H7 (cell line): ENCODE measurements around the gene STAP2. TPM values are rescaled to one million over a fixed set of nuclear protein-coding genes. Genes with fewer than 3 reads are reported as not detected.

ENCODE experiments used
- DNase-seq: peaks from one replicate; pipeline ENCODE4 v3.0.0; 2012
- H3K27me3 ChIP-seq: 2 replicates; pipeline ENCODE4 v1.6.0; 2011; ENCODE audit warnings: mild to moderate bottlenecking, low read length; ENCODE audit not compliant: control insufficient read depth, insufficient read depth
- H3K36me3 ChIP-seq: replicated peaks from 2 replicates; pipeline ENCODE4 v1.5.1; 2011; ENCODE audit warnings: low read length; ENCODE audit not compliant: control insufficient read depth, insufficient read depth
- H3K4me3 ChIP-seq: 2 replicates; pipeline ENCODE4 v1.5.1; 2011; ENCODE audit warnings: low read depth, mild to moderate bottlenecking, control low read depth, low read length, moderate library complexity; ENCODE audit not compliant: insufficient read depth
- total RNA-seq: library from RNA; depleted of rRNA; stranded (reverse); fragments of >200 nt; shearing (Covaris generic); gene quantifications from 2 replicates; pipeline ENCODE4 v1.2.3, GENCODE V29; 2014; rRNA removed

STAP2 gene, protein sequence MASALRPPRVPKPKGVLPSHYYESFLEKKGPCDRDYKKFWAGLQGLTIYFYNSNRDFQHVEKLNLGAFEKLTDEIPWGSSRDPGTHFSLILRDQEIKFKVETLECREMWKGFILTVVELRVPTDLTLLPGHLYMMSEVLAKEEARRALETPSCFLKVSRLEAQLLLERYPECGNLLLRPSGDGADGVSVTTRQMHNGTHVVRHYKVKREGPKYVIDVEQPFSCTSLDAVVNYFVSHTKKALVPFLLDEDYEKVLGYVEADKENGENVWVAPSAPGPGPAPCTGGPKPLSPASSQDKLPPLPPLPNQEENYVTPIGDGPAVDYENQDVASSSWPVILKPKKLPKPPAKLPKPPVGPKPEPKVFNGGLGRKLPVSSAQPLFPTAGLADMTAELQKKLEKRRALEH
- 14.2 and 18.0 TPM in 2 replicates for total RNA-seq

DNA sequence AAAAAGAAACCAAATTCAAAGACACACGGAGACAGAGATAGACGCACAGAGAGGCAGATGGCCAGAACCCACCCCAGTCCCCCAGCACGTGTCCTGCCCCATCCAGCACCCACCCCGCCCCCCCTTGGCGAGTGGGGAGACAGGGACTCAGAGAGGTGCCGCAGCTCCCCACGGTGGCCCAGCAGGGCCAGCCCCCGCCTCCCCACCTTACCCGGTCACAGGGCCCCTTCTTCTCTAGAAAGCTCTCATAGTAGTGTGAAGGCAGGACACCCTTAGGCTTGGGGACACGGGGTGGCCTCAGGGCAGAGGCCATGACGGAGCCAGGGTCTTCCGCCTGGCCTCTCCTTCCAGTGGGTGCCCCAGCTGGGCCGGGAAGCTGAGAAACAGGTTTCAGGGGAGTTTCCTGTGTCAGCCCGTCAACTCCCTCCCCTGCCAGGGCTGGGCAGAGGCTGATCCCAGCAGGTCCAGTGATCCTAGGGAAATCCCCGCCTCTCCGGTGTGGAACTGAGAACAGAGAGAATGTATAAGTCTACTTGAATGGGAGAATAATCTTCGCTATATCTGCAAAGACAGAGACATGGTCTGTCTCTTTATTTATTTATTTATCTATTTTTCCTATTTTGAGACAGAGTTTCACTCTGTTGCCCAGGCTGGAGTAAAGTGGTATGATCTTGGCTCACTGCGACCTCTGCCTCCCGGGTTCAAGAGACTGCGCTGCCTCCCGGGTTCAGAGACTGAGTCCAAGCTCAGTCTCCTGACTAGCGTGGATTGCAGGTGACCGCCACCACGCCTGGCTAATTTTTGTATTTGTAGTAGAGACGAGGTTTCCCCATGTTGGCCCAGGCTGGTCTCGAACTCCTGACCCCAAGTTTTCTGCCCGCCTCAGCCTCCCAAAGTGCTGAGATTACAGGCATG, at the start of gene STAP2:
TSS of gene STAP2 (minus strand) at position 387 of the 915 bp plus-strand sequence. CDS start at position 313, 74 bp downstream.
- peak; percentile 78 for DNase-seq
- Histone ChIP-seq H3K27me3 (no peaks in the 10 kb centered on the region), H3K4me3 (peak within 1 kb of the TSS; percentile 25), H3K36me3 (no peaks in the 10 kb centered on the region; the same call in 1 of the 2 replicates)

DNA sequence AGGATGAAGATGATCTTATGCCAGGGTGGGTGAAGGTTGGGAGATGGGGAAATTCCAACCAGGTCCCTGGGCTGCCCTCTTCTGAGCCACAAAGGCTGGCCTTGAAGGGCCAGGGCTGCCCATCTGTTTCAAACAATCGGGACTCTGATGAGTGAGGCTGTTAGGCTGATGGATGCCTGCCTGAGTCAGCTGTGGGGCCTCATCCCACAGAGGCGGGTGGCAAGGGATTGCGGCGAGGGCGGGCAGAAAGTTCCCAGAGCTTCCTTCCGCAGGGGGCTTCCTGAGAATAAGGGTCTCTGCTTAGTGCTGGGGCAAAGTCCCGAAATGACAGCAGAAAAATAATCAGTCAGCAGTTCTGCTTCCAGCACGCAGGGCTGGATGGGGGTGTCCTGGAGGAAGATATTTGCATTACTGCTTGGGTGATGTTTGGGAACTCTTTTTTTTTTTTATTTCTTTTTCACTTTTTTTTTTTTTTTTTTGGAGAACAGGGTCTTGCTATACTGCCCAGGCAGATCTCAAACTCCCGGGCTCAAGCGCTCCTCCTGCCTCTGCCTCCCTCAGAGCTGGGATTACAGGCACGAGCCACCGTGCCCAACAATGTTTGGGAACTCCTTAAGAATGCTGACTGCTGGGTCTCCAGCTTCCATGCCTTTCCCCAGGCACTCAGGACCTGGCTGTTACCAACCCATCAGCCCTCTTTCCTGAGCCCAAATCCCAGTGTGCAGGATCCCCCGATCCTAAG, 47.6 kb upstream of the STAP2 start:
- Histone ChIP-seq H3K4me3 (no peak overlapping the region), H3K27me3 (no peaks in the 10 kb centered on the region), H3K36me3 (peaks cover 2% of the 10 kb centered on the region)
- DNase-seq = peak; percentile 38

DNA sequence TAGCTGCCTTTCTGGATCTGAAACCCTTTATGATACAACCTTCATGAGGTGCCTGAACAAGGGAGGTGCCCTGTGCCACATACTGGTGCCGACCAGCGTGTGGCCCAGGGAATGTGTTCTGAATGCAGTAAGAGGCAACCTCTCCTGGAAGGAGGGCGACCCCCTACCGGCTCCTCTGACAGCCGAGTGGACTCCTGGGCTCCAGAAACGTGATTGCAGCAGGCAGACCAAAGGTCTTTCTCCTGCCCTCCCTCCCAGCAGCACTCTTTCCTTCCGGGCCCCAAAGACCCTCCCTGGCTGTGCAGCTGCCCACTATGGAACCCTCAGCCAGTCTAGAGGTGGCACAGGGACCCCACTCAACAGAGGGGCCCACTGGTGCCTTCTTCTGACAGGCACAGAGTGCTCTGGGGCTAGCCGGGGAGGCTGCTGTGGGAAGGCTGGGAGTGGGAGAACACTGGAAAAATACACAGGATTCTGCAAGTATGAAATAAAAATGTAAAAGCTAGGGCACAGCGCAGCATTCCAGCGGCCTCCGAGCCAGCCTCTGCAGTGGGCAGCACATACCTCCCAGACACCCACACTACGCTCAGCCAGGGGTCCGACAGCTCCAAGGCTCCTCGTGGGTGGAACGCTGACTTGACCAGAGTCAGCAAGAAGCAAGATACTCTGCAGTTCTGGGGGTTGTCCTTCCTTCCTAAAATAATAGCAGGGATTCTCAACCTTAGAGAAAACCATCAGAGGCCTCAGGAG, 46.8 kb upstream of the STAP2 start:
- Histone ChIP-seq H3K36me3 (peaks cover 2% of the 10 kb centered on the region), H3K4me3 (no peak overlapping the region), H3K27me3 (no peaks in the 10 kb centered on the region)
- DNase-seq = peak; percentile 47

DNA sequence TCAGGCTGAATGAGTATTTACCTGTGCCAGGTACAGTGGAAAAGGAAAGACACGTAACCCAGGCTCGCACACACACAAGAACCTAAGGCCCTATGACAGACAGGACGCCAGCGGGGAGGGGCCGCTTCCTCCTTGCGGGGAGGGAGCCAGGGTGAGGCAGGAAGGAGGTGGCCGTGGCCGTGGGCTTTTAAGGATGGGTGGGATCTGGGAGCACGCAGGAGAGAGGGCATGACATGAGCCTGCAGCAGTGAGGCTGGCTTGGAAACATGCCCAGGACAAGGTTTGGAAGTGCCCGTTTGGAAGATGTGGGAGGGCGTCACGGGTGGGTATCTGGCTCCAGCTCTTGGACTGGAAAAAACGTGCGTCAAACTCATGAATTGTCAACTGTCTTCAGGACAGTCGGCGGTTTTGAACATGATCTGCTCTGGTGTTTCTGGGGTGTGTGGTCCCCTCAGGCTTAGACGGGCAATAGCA, 41.7 kb upstream of the STAP2 start:
- Histone ChIP-seq H3K27me3 (no peaks in the 10 kb centered on the region), H3K4me3 (no peak overlapping the region), H3K36me3 (no peaks in the 10 kb centered on the region; the same call in none of the 2 replicates)
- peak; percentile 48 for DNase-seq

DNA sequence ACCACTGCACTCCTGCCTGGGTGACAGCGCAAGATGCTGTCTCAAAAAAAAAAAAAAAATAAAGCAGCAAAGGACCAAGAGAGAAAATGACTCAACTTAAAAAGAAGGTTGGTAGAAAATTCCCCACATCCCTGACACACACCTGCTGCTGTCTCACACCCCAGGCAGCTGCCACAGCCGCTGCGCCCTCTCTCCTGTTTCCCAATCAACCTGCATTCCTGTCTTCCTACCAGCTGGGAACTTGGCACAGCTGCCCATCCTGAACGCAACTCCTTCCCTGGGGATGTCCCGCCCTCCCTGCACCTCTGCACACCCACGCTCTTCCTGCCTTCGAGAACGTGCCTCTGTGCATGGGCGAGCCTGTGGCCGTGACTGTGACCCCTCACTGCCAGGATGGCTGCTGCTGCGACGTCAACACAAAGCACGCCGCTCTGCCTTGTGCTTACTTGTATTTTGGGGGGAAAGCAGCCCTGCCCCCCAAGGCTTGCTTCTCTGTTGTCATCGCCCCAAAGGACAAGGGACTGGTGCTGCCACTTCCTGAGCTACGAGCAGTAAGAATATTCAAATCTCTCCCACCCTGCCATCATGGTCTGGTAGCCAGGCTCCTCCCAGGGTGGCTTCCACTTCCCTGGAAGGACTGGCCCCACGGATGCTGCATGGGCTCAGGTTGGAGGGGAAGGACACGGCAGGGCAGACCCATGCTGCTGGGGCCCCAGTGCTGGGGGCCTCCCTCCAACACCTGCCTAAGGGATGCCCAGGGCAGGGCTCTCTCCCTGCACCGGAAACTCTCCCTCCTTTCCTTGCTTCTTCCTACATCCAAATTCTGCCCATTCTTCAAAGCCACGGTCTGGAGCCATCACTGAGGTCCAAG, 41.0 kb upstream of the STAP2 start:
- H3K36me3 ChIP-seq = no peaks in the 10 kb centered on the region; the same call in 1 of the 2 replicates
- H3K4me3 ChIP-seq = no peak overlapping the region
- no peaks in the 10 kb centered on the region for H3K27me3 ChIP-seq
- DNase-seq = no peak

DNA sequence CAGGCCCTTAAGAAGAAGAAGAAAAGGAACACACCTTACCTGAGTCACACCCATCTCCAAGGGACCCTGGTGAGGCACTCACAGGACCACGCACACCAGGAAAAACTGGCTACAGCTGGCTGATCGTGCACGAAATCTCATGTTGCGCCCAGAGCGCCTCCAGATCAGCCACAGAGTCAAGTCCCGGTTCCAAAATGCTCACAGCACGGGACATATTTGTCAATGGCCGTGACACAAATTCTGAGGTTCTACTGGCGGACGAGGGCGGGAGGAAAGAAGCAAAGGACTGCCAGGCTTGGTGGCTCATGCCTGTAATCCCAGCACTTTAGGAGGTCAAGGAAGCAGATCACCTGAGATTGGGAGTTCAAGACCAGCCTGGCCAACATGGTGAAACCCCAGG, 40.3 kb upstream of the STAP2 start:
- Histone ChIP-seq H3K27me3 (no peaks in the 10 kb centered on the region), H3K4me3 (no peak overlapping the region), H3K36me3 (no peaks in the 10 kb centered on the region)
- DNase-seq = no peak

DNA sequence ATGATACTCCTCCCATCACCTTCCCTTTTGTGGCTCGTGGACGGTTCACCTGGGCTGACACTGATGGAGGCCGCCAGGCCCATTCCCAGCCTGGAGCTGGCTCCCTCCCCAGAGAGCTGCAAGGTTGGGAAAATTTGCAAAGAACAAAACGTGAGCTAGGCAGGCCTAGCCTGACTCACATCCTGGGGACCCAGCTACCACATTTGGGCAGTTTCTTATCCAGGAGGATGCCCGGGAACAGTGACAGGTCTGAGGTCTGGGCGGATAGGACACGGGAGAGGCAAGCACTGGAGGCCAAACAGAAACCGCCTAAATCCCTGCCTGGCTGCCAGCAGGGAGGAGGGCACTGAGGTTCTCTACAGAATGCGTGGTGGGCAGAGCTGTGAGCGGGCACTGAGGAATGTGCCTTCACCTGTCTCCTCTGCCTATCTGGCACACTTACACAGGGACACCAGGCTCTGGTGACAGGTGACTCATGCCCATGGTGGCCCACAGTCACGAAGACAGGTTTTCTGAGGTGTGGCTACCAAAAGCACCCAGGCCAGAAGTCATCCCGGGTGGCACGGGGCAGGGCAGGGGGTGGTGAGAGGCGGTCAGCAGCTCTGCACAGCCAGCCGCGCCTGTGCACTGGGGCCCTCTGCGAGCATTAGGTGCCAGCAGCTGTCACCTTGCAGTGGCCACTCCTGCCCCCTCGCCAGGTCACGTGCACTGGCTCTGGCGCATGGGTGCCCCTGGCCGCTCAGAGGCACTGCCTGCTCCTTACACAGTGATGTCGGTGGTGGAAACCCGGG, 38.6 kb upstream of the STAP2 start:
- no peak overlapping the region for H3K4me3 ChIP-seq

DNA sequence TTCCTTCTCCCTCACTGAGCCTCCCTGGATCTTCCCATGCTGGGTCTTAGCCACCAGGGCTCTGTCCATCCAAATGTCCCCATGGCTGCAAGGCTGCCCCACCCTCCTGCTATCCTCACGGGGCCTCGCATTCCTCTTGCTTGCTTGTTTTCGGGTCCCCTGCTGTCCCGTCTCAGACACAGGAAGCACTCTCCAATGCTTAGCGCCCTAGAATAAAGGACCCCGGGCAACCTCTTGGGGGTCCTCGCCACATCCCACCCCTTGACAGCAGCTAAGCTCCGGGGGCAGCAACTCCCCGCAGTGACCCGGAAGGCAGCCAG, 38.0 kb upstream of the STAP2 start:
- H3K4me3 ChIP-seq = no peak overlapping the region
- no peaks in the 10 kb centered on the region for H3K27me3 ChIP-seq
- H3K36me3 ChIP-seq = no peaks in the 10 kb centered on the region
- peak; percentile 59 for DNase-seq

More for the DNA sequence above, 38.6 kb upstream of the STAP2 start:
- DNase-seq = peak; percentile 47
- H3K27me3 ChIP-seq = no peaks in the 10 kb centered on the region
- H3K36me3 ChIP-seq = no peaks in the 10 kb centered on the region

DNA sequence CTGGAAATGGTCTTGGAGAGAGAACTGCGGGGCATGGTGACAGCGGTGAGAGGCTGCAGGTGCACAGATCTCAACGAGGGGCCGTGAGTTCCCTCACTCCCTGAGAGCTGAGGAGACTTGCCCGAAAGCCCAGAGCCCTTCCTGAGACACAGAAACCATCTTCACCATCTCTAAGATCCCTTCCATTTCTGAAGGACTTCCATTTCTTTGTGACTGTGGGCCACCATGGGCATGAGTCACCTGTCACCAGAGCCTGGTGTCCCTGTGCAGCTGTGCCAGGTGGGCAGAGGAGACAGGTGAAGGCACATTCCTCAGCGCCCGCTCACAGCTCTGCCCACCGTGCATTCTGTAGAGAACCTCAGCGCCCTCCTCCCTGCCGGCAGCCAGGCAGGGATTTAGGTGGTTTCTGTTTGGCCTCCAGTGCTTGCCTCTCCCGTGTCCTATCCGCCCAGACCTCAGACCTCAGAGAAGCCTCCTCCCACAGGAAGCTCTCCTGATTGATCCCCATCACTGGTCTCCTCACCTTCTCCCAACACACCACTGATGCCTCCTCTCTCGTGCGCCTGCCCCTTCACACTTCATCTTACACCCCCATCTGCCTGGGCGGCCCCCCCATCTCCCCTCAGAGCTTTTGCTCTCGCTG, 37.5 kb upstream of the STAP2 start:
- H3K36me3 ChIP-seq = no peaks in the 10 kb centered on the region
- peak; percentile 55 for DNase-seq
- H3K27me3 ChIP-seq = no peaks in the 10 kb centered on the region
- no peak overlapping the region for H3K4me3 ChIP-seq

DNA sequence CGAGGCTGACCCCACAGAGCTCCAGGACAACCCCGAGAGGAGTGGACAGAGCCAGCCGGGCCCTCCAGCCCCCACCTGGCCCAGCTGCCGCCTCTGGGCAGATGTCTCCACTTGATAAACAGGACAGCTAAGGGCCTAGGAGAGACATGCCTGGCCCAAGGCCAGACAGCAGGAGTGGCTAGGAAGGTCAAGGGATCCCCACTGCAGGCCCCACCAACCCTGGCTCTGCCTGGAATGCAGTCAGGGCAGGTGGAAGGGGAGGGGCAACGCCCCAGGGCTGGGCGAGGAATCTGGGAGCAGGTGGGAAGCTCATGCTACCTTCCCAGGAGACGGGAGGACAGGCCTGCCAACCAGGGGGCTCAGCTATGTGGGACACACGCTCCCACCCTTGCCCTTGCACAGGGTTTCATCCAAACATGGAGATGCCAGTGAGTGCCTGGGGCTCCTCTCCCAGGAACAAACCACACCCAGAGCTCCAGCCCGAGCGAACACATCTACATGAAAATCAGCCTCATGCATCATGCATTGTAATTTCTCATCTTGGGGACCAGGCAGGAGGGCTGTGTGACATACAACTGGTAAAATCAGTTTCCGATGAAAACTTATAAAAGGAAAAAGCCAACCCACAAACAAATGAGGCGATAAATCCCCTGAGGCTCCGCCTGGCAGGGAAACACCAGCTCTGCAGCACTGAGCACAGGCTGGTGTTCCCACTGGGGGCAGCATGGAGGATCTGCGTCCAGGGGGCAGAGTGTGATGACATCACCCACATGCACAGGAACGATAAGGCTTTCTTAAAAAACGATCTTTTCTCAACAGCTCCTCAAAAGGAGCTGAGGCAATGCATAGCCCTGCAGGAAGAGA, 36.8 kb upstream of the STAP2 start:
- Histone ChIP-seq H3K27me3 (no peaks in the 10 kb centered on the region), H3K4me3 (no peak overlapping the region), H3K36me3 (no peaks in the 10 kb centered on the region)
- DNase-seq = peak; percentile 89

DNA sequence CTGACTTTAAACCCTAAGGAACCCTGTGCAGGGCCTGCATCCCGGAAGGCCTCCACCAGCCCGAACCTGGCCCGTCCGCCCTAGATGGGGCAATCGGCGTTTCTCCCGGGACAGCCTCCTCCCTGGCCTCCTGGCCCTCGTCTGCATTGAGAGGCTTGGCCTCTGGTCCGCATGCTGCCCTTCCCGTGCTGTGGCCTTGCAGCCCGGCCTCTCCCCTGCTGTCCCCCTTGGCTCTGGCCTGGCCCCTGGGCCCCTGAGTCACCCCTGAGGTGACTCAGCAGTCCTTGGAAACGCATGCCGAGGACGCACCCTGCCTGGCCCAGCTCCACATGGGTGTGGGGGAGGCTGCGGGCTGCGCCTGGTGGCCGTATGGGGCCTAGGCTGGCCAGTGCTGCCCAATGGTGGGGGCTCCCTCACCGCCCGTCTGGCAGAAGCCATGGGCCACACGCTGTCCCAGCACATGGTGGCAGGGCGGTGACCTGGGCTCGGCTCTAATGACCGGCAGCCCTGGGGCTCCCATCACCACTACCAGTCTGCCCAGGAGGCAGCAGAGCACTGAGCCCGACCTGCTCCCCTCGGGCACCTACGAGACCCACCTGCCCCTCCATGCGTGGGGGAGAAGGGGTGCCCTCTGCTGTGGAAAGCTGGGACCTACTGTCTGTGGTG, 36.0 kb upstream of the STAP2 start:
- Histone ChIP-seq H3K27me3 (no peaks in the 10 kb centered on the region), H3K36me3 (no peaks in the 10 kb centered on the region), H3K4me3 (no peak overlapping the region)
- DNase-seq = peak; percentile 56
